Kidney tubule cell (primary cell): ENCODE results near the gene ST3GAL5.
"Not testable (repeated sequence)": the region's sequence is repeated elsewhere in the genome, so short reads cannot be mapped to it uniquely, and the experiment has no call there.

ENCODE experiments used
- DNase-seq: peaks from one replicate; pipeline ENCODE4 v3.0.0-alpha.2; 2018; ENCODE audit warnings: low spot score

The ST3GAL5 gene

DNA sequence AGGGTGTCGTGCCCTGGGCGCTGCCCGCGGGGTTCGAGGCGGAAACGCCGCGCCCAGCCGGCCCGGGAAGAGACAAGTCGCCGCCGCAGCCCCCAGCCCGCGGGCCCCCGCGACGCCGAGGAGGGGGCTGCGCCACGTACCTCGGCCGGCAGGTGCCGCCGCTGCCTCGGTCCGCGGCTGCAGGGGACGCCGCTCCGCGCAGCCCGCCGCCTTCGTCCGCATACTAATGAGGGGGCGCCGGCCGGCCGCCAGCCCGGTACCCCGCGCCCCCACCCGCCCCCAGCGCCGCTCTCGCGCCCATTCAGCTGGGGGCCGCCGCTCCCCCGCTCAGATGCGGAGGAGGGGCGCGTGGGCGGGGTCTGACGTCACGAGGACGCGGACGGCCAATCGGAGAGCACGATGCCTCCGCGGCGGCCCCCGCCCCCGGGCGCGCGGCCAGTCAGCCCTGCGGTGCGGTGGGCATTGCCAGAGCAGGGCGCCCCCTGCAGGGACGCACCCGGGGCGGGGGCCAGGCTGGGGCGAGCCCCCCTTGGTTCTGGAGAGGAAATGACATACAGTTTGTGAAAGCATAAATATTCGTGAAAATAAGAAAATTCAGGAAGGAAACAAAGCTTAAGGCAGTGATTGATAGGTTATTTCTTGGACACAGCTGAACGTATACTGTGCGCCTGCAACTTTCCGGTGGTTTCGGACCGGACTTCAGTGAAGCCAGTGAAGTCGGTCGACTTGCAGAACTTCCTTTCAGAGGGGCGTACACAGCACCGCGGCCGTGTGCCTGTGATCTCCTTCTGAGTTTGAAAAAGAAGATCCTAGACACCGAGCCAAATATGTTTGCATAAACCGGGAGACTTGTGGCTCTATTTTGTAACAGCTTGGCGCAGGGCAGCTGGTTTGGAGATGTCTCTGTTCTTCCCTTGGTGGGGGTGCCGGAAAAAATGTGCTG lies at the start of gene ST3GAL5:
Gene ST3GAL5, minus strand, starts transcription at position 307 of the 943 bp plus-strand sequence. Its CDS starts 85 bp downstream, at position 222.
- DNase-seq: peak; percentile 83

DNA sequence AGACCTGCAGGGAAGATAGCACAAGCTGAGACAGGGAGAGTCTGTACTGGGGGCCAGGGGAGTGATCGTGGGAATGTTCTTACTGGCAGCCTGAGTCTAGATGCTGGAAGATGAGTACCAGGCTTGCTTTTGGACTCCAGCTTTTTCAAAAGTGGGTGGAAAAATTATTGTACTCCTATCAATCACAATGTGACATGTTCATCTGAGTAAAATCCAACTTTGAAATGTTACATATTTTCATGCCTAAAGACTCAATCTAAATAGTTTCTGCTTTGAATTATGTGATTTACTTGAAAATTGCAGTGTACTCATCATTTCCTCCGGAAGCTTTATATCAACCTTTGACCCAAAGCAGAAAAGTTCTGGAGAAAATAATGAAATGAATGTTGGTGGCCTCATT lies 49.7 kb upstream of the ST3GAL5 start:
- no peak for DNase-seq

DNA sequence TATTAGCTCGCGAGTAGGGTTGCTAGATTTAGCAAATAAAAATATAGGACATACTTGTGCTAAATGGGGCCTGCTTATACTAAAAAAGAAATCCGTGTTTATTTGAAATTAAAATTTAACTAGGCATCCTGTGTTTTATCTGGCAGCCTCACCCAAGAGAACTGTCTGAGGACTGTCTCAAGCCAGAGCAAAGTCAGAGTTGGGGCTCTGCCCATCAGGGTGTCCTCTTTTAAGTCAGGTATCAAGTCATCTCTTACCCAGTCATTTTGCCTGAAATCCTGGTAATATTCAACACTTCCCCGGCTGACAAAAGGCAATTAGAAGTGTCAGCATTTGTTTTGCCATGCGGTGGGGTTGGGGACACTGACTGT lies 48.3 kb upstream of the ST3GAL5 start:
- DNase-seq: no peak

DNA sequence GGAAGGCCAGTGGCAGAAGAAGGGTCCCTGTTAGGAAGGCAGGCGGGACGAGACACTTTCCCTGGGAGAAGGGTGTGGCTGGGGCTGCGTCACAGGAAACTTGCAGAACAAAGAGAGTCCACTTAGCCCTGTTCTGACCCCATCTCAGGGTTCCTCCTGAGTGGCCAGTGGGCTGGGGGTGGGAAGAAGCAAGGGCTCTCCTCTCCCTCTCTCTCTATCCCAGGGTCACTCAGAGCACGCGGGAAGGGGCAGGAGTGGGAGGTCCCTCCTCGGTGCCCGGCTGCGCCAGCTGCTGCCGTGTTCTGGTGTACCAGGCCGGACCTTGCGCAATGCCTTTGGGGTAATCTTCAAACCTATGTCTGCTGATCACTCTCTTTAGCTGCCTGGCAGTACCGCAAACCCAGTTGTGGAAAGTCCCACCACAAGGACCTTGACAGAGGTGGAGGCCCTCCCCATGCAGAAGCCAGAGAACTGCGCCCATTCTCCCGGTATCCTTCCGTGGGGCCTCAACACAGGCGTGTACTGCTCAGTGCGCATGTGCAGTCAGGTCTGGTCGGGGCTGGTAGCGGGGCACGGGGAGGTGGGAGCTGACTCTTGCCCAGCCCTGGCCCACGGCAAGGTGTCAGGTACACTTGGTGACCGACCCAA lies 47.8 kb upstream of the ST3GAL5 start:
- DNase-seq: peak; percentile 59

DNA sequence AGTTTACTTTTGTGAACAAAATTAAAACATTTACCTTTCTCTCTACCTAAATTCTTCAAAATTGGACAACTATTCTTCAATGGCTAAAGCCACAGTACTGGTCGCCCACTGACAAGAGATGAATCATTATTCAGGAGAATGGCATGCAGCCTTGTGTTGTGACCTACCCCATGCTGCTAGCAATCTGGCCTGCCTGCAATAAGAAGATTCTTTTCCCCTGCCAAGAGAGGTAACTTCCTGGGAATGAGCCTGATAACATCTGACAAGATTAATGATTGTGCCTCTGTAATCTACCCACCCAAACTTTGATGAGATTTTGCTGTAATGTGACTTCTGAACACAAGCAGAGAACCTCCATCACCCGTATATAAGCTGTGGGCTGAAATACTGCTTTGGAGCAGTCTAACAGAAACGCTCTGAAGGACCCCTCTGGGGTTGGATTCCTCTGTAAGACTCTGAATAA lies 47.0 kb upstream of the ST3GAL5 start:
- DNase-seq: peak; percentile 80

DNA sequence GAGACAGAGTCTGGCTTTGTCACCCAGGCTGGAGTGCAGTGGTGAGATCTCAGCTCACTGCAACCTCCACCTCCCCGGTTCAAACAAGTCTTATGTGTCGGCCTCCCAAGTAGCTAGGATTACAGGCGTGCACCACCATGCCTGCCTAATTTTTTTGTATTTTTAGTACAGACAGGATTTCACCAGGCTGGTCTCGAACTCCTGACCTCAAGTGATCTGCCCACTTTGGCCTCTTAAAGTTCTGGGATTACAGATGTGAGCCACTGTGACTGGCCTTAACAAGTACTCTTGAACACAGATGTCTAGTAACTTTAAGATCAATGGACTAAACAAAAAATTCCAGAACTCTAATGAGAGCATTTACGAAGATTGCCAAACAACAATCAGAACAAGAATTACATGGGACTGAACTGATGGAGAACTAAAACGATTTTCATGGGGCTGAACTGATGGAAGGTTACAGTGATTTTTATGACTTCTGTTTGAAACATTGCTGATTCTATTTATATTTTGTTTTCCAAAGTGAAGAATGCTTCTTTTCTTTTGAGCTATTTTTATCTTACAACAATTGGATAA lies 46.5 kb upstream of the ST3GAL5 start:
- no peak for DNase-seq

DNA sequence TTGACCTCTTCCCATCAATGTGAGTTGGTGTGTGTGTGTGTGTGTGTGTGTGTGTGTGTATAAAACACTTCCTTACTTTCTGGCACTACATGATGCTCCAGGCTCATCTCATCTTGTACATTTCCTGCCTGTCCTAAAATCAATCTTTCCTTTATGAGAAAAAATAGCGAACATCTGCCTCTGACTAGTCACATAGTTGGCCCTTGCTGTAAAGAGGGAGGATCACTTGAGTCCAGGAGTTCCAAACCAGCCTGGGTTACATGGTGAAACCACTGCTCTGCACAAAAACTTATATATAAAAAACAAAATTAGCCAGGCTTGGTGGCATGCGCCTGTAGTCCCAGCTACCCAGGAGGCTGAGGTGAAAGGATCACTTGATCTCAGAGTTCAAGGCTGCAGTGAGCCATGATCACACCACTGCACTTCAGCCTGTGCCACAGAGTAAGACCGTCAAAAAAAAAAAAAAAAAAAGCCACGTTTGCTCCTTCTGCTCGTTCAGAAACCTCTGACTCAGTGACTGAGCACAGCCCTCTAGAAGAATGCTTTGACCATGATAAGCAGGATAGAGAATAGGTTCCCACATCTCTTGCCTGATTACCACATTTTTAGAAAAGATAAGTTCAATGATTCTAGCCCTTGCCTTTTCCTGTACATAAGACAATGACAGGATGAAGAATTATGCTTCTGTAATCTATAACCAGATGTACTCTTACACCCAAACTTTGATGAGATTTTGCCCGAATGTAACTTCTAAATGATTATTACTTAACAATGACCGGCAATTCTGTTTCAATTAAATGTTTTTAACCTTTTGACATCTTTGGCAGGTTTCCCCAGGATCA lies 45.2 kb upstream of the ST3GAL5 start:
- DNase-seq: peak; percentile 82

DNA sequence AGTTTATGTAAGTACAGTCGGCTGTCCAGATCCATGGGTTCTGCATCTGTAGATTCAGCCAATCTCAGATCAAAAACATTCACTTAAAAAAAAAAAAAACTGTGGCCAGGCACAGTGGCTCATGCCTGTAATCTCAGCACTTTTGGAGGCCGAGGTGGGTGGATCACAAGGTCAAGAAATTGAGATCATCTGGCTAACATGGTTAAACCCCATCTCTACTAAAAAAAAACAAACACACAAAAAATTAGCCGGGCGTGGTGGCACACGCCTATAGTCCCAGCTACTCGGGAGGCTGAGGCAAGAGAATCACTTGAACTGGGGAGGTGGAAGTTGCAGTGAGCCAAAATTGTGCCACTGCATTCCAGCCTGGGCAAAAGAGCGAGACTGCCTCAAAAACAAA lies 42.4 kb upstream of the ST3GAL5 start:
- DNase-seq: not testable (repeated sequence)

DNA sequence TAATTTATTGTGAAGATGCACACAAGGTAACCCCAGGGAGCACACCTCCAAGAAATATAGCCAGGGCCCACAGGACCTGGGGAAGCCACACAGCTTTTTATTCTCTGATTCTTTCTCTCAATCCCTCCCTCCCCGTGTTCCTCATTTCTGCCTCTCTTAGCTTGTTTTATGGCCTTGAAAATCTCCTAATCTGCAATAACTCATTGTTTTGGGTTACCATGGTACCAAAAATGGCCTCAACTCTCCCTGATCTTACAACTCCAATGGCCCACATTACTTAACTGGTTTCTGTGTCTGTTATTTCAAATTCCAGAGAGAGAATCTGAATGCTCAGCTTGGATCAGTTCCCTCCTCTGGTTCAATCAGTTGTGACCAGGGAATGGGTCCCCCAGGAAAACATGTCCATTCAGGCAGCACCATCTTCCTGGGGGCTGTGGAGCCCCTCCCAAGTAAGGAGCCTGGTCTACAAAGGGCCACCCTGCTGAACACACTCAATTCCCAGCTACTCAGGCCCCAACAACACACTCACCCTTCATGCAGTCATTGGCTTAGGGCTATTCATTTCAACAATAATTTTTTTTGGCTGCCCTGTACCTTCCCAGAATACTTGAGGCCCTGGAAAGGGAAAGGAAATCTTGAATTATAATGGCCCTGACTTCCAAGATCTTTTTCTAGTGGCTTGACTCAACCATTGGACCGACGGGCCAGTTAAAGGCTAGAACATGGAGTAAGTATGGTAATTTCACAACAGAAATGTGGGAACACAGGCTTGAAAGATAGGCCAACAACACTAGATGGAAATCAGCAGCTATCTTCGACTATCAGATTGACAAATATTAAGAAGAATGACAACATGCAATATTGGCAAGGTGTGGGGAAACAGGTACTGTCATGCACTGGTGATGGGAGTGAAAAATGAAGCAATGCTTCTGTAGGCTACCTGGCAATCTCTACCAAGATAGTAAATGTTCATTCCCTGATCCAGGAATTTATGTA lies 41.6 kb upstream of the ST3GAL5 start:
- no peak for DNase-seq

DNA sequence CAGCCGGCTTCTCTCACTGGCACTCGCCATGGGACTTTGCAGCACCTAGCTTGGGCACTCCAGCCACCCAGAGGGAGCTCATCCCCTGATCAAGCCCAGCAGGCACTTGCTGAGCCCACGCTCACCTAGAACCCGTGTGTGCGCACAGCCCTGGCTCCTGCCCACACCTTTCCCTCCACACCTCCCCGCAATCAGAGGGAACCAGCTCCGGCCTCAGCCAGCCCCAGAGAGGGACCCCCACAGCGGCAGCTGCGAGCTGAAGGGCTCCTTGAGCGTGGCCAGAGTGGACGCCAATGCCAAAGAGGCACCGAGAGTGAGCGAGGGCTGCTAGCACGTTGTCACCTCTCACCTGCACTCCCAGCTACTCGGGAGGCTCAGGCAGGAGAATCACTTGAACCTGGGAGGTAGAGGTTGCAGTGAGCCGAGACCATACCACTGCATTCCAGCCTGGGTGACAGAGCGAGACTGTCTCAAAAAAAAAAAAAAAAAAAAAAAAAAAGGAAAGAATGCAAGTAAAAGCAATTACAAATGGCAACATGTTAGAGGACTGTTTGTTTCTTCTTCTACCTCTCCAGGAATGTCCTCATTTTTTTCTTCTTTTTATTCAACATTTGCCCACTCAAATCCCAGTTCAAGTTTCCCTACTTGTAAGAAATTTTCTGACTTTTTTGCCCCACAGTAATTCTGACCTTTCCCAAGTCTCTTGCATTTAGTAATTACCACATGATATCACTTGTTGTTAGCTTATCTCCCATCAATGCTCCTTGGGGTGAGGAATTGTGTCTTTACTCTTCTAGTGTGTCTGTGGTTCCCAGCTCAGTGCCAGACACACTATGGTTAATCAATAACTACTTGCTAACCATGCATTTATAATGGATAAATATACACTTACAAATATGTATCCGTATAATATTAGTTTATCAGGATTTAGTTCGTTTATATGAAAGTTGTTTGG lies 40.6 kb upstream of the ST3GAL5 start:
- peak; percentile 54 for DNase-seq

DNA sequence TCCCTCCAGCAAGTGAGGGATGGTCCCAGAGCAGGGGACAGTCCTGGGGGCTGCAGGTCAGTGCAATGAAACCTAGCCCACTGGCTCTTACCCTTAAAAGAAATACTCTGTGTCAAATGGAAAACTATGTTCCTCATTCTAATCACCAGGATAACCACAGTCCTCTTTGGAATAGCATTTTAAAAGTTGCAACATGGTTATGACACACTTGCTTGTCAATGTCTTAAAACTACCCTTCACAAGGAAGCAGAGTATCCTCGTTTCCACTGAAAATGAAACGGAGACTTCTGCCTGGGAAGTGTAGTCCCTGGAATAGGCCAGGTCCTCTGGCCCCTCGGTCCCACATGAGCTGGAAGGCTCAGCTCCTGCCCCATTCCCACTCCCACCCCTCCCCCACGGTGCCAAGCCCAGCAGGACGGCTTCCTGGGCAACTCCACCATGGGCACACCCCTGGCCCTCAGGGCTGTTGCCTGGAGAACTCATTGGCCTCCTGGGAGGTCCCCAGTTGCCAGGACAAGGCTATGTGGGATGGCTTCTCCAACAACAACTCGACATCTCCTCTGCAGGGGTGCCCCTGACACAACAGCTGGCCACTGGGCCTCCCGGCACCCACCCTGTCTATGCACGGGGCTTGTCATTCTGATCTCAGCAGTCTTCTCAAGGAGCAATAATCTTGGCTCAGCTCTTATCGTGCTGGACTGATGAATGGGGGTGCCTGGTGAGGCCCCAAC lies 38.3 kb upstream of the ST3GAL5 start:
- DNase-seq: no peak

DNA sequence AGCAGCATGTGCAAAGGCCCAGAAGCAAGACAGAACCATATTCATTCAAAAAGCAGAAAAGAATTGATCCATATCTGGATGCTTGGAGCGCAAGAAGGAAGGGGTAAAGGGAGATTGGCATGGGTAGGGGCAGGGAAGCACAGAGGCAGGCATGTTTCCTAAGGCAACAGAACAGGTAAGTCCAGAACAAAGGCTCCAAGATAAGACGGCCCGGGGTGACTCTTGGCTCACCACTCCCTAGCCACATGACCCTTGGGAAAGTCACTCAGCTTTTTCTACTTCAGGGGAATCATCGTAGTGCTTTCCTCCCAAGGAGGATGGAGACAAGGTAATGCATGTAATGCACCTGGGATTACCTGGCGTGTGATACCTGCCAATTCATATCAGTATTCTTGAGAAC lies 37.7 kb upstream of the ST3GAL5 start:
- no peak for DNase-seq

DNA sequence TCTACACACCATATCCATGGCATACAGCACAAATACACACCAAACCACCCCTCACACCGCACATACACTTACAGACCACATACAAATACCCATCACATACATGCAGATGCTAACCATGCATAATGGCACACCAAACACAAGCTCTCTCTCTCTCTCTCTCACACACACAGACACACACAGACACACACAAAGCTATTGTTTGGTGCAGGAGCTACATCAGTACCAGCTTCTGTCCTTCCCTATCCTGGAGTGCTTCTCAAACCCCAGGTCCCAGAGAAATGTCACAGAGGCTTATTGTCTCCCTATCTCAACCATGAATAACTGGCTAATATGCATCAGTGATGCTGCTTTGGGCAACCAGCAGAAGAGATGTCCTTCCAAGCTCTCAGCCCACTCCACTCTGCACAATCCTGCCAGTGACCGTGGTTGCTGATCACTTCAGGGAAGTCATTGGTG lies 36.5 kb upstream of the ST3GAL5 start:
- no peak for DNase-seq

DNA sequence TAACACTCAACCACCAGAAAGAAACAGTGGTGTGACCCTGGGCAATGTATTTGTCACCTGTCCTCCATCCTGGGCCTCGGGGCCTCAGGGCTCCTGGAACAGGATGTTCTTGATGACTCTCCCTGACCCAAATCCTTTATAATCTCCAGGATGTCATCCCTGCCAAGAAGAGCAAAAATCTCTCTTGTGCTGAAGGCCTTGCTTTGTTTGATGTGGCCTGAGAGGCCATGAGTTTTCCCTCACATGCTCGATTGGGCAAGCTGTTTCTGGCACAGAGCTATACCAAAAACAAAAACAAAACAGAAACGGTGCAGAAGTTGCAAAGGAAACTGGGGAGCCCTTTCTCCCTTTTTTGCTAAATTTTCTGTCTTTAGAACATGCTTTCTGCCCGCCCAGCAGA lies 35.7 kb upstream of the ST3GAL5 start:
- DNase-seq: no peak

DNA sequence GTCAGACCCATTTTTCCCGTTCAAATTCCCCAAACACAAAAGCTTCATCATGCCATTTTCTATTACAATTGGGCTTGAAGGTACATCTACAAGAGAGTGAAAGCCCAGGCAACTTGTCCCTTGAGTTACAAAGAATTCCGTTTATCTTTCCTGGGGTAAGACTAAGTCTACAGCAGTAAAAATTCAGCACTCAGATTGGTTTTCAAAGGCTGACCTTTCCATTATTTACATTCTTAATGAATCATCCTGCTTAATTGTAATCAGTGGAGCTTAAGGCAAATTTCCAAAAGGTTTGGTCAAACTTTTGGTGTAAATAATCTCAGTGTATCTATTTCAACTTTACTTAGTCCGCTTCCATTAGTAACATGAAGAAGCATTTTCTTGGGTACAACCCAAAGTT lies 33.4 kb upstream of the ST3GAL5 start:
- no peak for DNase-seq

DNA sequence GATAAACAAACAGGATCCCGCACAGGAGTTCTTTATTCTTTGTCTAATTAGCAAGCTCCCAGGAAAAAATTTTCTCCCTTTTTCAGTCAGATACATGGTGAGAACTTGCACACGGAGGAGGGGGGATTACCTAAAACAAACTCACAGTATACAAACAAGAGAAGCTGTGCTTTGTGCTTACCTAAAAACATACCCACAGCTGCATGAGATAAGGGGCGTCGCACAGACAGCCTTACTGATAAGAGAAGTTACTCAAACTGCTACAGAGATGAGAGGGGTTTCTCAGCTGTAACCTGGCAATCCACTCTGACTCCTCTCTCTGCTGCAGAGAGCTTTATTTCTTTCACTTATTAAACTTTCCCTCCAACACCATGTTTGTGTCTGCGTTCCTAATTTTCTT lies 32.9 kb upstream of the ST3GAL5 start:
- no peak for DNase-seq

DNA sequence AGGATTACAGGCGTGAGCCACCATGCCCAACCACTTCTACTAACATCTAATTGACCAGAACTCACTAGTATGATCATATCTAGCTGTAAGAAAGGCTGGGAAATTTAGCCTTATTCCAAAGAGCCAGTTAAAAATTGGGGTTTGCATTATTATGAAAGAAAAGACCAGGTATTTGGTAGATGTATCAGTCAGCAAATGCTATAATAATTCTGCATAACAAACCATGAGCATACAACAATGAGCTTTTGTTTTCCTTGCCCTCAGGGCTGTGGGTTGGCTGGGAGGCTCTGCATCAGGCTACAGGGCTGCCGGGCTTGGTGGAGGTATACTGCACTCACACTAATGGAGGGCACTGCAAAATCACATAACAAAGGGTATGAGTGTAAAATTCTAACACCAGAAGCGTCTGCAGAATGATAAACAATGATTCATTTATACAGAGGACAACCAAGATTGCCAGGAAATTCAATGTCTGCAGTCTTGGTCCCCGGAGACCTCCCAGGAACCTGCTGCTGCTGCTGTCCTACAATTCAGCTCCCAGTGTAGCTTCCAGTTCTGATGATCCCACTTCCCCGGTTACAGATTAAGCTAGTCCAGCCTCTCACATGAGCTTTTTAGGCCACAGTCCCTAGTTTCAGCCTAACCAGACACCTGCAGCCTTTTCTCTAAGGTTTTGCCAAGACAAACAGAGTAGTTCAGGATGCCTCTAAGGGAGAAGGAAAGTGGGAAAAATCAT lies 32.2 kb upstream of the ST3GAL5 start:
- peak; percentile 60 for DNase-seq
